Loucy (cell line): ENCODE measurements around the gene MARK3.

ENCODE experiments used
- CTCF ChIP-seq: fragments of 200-600 bp; sonication (generic); conservative IDR thresholded peaks from 2 replicates; pipeline ENCODE4 v1.5.1; 2014; ENCODE audit warnings: mild to moderate bottlenecking, antibody characterized with exemption, low read length
- EZH2phosphoT487 ChIP-seq: fragments of 200-600 bp; IDR thresholded peaks from 2 replicates; pipeline ENCODE4 v1.6.1; 2018; ENCODE audit warnings: antibody characterized with exemption, mild to moderate bottlenecking, moderate library complexity, borderline replicate concordance

- no peak for TF ChIP-seq CTCF
- no peak for TF ChIP-seq EZH2phosphoT487
Observed at GRCh38 chr14:103512701-103513611, 127.7 kb downstream of the MARK3 start.
